GM12891 (cell line): ENCODE measurements around the gene MMP11.

Experiments used
- DNase-seq: peaks from one replicate; pipeline ENCODE4 v3.0.0; 2011; ENCODE audit warnings: low spot score; ENCODE audit not compliant: insufficient read length
- FAIRE-seq: peaks from 2 replicates; lab custom pipeline; 2011; peaks lifted over from hg19 to GRCh38; lab: Jason Lieb, UNC
- PAX5 ChIP-seq: IDR thresholded peaks from 2 replicates; pipeline ENCODE4 v1.6.1; 2011; ENCODE audit warnings: low read length, moderate library complexity, mild to moderate bottlenecking; ENCODE audit not compliant: insufficient read depth, severe bottlenecking
- POLR2A ChIP-seq: IDR thresholded peaks from 2 replicates; pipeline ENCODE4 v1.6.1; 2011; ENCODE audit warnings: low read depth, low read length, control low read depth
- POLR2AphosphoS5 ChIP-seq: IDR thresholded peaks from 2 replicates; pipeline ENCODE4 v1.6.1; 2011; ENCODE audit warnings: low read depth, low read length, control low read depth
- POU2F2 ChIP-seq: IDR thresholded peaks from 2 replicates; pipeline ENCODE4 v1.6.1; 2011; ENCODE audit warnings: low read depth, mild to moderate bottlenecking, control low read depth, low read length, moderate library complexity
- SPI1 ChIP-seq: IDR thresholded peaks from 2 replicates; pipeline ENCODE4 v1.6.1; 2011; ENCODE audit warnings: low read depth, low read length, control low read depth
- TAF1 ChIP-seq: IDR thresholded peaks from 2 replicates; pipeline ENCODE4 v1.6.1; 2011; ENCODE audit warnings: low read depth, low read length, control low read depth

Gene MMP11

GRCh38 chr22:23793326-23793725 is 20.7 kb downstream of the MMP11 start:
- TF ChIP-seq POU2F2, result no peak
- no peak for TF ChIP-seq POLR2AphosphoS5
- TF ChIP-seq PAX5, result no peak
- TF ChIP-seq SPI1, result no peak
- TF ChIP-seq POLR2A, result no peak
- TF ChIP-seq TAF1, result no peak
- no peak for DNase-seq
- FAIRE-seq, result no peak

- TF ChIP-seq PAX5 (no peak), TAF1 (no peak), POLR2AphosphoS5 (no peak), SPI1 (no peak), POU2F2 (no peak), POLR2A (no peak)
- DNase-seq (no peak), FAIRE-seq (no peak)
Measured at GRCh38 chr22:23796461-23796860, 23.8 kb downstream of the MMP11 start.

GRCh38 chr22:23800297-23801237 is 27.9 kb downstream of the MMP11 start:
- FAIRE-seq, result peak; percentile 99
- peak; percentile 54 for TF ChIP-seq PAX5
- TF ChIP-seq POLR2AphosphoS5, result no peak; the same call in 1 of the 2 replicates
- TF ChIP-seq POU2F2, result no peak
- peak; percentile 97 for TF ChIP-seq SPI1
- no peak for TF ChIP-seq TAF1
- TF ChIP-seq POLR2A, result no peak
- DNase-seq, result no peak

- TF ChIP-seq SPI1, result no peak
- 0 out of 2 replicates have a peak, but pooled peaks have one; percentile 17 for TF ChIP-seq POLR2A
- no peak for FAIRE-seq
- no peak for DNase-seq
Measured at GRCh38 chr22:23801238-23801821, 28.7 kb downstream of the MMP11 start.

- TF ChIP-seq POLR2A, result no peak
- TF ChIP-seq POLR2AphosphoS5, result no peak
- no peak for TF ChIP-seq PAX5
- no peak for TF ChIP-seq SPI1
- no peak for TF ChIP-seq POU2F2
- TF ChIP-seq TAF1, result no peak
- DNase-seq (no peak), FAIRE-seq (no peak)
Measured at GRCh38 chr22:23801886-23802377, 29.3 kb downstream of the MMP11 start.

GRCh38 chr22:23803001-23803819 is 30.6 kb downstream of the MMP11 start:
- peak; percentile 86 for FAIRE-seq
- no peak for DNase-seq
- no peak for TF ChIP-seq POLR2A
- TF ChIP-seq POU2F2, result peak; percentile 98
- TF ChIP-seq POLR2AphosphoS5, result peak; percentile 69

- DNase-seq, result no peak
- TF ChIP-seq POLR2A, result no peak
- FAIRE-seq, result no peak
Measured at GRCh38 chr22:23804781-23805291, 32.2 kb downstream of the MMP11 start.

GRCh38 chr22:23806837-23807236 is 34.2 kb downstream of the MMP11 start:
- DNase-seq (no peak), FAIRE-seq (peak; percentile 23)
- TF ChIP-seq POU2F2 (no peak), POLR2A (no peak), SPI1 (no peak), TAF1 (no peak), PAX5 (no peak), POLR2AphosphoS5 (no peak)

GRCh38 chr22:23812378-23812777 is 39.7 kb downstream of the MMP11 start:
- FAIRE-seq (no peak), DNase-seq (no peak)
- TF ChIP-seq PAX5, result no peak
- TF ChIP-seq POLR2A, result no peak
- no peak for TF ChIP-seq POU2F2
- no peak for TF ChIP-seq POLR2AphosphoS5
- no peak for TF ChIP-seq TAF1
- no peak for TF ChIP-seq SPI1
